Neutrophil (primary cell): Measurements from ENCODE around the gene IDH3A.

Experiments
- H3K27ac ChIP-seq: fragments of 200-600 bp; sonication (generic); 2 replicates; pipeline ENCODE4 v1.5.1; 2016; ENCODE audit warnings: mild to moderate bottlenecking, moderate library complexity
- H3K27me3 ChIP-seq: fragments of 200-600 bp; sonication (generic); 2 replicates; pipeline ENCODE4 v1.6.0; 2016; ENCODE audit warnings: mild to moderate bottlenecking
- H3K36me3 ChIP-seq: fragments of 200-600 bp; sonication (generic); 2 replicates; pipeline ENCODE4 v1.5.1; 2017
- H3K4me1 ChIP-seq, 2 experiments: fragments of 200-600 bp in 1 of 2; sonication (generic) in 1 of 2; 1 replicate in 1 of 2; 2 replicates in 1 of 2; pipeline versions ENCODE4 v1.5.1 to v1.6.1; 2013 to 2016; ENCODE audit warnings: low read depth in 1 of 2, low read length in 1 of 2, mild to moderate bottlenecking in 1 of 2, moderate library complexity in 1 of 2; ENCODE audit not compliant: control insufficient read depth in 1 of 2, insufficient read depth in 1 of 2
- H3K4me3 ChIP-seq, 2 experiments: fragments of 200-600 bp in 1 of 2; sonication (generic) in 1 of 2; 1 replicate in 1 of 2; 2 replicates in 1 of 2; pipeline ENCODE4 v1.5.1; 2013 to 2016; ENCODE audit warnings: low read depth in 1 of 2, low read length in 1 of 2, mild to moderate bottlenecking in 1 of 2, moderate library complexity in 1 of 2
- H3K9me3 ChIP-seq: fragments of 200-600 bp; sonication (generic); 2 replicates; pipeline ENCODE4 v1.5.1; 2016
- CTCF ChIP-seq: fragments of 200-600 bp; sonication (generic); IDR thresholded peaks from 2 replicates; pipeline ENCODE4 v1.5.1; 2016; ENCODE audit warnings: antibody characterized with exemption

IDH3A gene

GRCh38 chr15:78192826-78193594 is 43.8 kb downstream of the IDH3A start:
- H3K4me3 ChIP-seq: no peak overlapping the region
- no peaks in the 10 kb centered on the region for H3K4me1 ChIP-seq
- H3K9me3 ChIP-seq: no peaks in the 10 kb centered on the region
- H3K36me3 ChIP-seq: no peaks in the 10 kb centered on the region
- H3K27me3 ChIP-seq: peaks cover 4% of the 10 kb centered on the region
- TF ChIP-seq CTCF: no peak
- no peak overlapping the region for H3K27ac ChIP-seq

GRCh38 chr15:78193731-78194567 is 44.8 kb downstream of the IDH3A start:
- Histone ChIP-seq H3K36me3 (no peaks in the 10 kb centered on the region), H3K27ac (no peak overlapping the region), H3K4me1 (no peaks in the 10 kb centered on the region), H3K9me3 (no peaks in the 10 kb centered on the region), H3K27me3 (peaks cover 4% of the 10 kb centered on the region), H3K4me3 (no peak overlapping the region)
- TF ChIP-seq CTCF: no peak

GRCh38 chr15:78194568-78194925 is 45.4 kb downstream of the IDH3A start:
- H3K9me3 ChIP-seq: no peaks in the 10 kb centered on the region

GRCh38 chr15:78195735-78196201 is 46.6 kb downstream of the IDH3A start:
- H3K4me1 ChIP-seq: no peaks in the 10 kb centered on the region
- H3K27ac ChIP-seq: no peak overlapping the region
- peak; percentile 68 for TF ChIP-seq CTCF
- no peaks in the 10 kb centered on the region for H3K27me3 ChIP-seq
- no peaks in the 10 kb centered on the region for H3K36me3 ChIP-seq
- H3K9me3 ChIP-seq: no peaks in the 10 kb centered on the region
- no peak overlapping the region for H3K4me3 ChIP-seq

More at GRCh38 chr15:78194568-78194925, 45.4 kb downstream of the IDH3A start:
- no peak overlapping the region for H3K27ac ChIP-seq
- H3K4me3 ChIP-seq: no peak overlapping the region
- no peak for TF ChIP-seq CTCF
- no peaks in the 10 kb centered on the region for H3K4me1 ChIP-seq
- H3K36me3 ChIP-seq: no peaks in the 10 kb centered on the region
- peaks cover 4% of the 10 kb centered on the region for H3K27me3 ChIP-seq

GRCh38 chr15:78197632-78198031 is 48.5 kb downstream of the IDH3A start:
- H3K27ac ChIP-seq: no peak overlapping the region
- no peaks in the 10 kb centered on the region for H3K27me3 ChIP-seq
- H3K4me3 ChIP-seq: no peak overlapping the region
- no peaks in the 10 kb centered on the region for H3K4me1 ChIP-seq
- no peak for TF ChIP-seq CTCF
- no peaks in the 10 kb centered on the region for H3K36me3 ChIP-seq
- no peaks in the 10 kb centered on the region for H3K9me3 ChIP-seq
